COLO668 (cell line): ENCODE measurements around the gene CHRNB1.
A peak's percentile ranks its signal among the peaks of the same experiment; 100 is the strongest.

ENCODE experiments used
- DNase-seq: peaks from one replicate; lab custom pipeline; 2025; ENCODE audit not compliant: unreplicated experiment; lab: John Stamatoyannopoulos, UW

Gene CHRNB1

DNA sequence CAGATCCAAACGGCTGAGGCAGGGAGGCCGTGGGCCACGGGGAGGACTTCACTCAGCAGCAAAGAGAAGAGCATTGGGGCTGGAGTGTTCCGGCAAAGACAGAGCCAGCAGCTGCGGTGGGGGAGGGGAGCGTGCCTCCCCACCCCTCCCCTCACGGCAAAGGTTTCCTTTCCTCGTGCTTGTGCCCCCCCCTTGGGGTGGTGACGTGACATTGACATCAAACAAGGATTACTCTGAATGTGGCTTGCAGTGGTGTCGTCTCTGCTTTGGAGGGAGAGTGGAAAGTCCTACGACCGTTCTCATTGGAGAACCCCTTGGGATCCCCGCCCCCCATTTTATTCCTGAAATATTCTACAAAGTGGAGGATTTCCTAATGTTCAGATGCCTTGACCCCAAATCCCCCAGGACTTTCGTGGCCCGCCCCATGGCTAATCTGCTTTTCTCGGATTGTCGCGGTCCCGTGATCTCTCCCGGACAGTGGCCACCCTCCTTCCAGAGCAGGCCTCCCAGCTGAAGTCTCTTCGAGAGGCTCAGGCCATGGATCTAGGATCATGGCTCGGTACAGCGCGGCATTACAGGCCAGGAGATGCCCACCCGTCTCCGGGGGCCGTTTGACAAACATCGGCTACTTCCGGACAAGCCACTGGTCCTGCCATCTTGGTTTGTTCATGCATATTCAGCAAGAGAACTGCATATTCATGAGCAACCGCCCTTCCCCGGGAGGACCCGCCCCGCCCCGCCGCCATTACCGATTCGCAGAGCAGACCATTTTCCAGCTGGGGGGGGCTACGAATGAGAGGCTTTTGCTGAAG, 38.6 kb downstream of the CHRNB1 start:
- DNase-seq = peak; percentile 86

GRCh38 chr17:7484067-7484918, 39.4 kb downstream of the CHRNB1 start, which contains the start of gene POLR2A:
Gene POLR2A, plus strand, starts transcription at chr17:7484366.
- DNase-seq = peak; percentile 93

- peak; percentile 8 for DNase-seq
Observed at GRCh38 chr17:7484919-7485377, 40.1 kb downstream of the CHRNB1 start.

DNA sequence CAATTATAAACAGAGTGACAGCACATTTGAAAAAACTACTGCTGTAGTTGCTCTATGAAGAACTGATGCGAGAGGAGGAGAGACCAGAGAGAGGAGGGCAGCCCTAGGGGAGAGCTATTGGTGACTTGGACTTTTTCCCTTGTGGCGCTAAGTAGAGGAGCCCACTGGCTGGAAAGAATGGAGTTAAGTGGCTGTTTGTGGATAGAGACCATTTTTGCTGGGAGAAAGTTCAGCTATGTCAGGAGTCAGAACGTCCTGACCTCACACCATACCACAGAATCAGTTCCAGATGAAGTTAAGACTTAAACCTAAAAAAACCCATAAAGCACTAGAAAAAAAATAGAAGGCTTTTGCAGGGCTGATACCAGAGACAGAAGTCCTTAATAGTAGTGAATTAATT, 41.3 kb downstream of the CHRNB1 start:
- DNase-seq = no peak

DNA sequence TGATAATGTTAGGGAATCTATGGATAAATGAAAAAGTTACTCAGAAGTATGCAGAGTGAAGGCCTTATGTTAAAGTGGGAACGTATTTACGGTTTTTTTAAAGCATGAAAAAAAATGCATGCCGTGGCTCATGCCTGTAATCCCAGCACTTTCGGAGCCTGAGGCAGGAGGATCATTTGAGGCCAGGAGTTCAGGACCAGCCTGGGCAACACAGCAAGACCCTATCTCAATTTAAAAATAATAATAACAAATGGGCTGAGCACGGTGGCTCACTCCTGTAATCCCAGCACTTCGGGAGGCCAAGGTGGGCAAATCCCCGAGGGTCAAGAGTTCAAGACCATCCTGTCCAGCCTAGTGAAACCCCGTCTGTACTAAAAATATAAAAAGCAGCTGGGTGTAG, 45.3 kb downstream of the CHRNB1 start:
- no peak for DNase-seq

GRCh38 chr17:7491583-7491982, 46.7 kb downstream of the CHRNB1 start:
- DNase-seq = no peak

DNA sequence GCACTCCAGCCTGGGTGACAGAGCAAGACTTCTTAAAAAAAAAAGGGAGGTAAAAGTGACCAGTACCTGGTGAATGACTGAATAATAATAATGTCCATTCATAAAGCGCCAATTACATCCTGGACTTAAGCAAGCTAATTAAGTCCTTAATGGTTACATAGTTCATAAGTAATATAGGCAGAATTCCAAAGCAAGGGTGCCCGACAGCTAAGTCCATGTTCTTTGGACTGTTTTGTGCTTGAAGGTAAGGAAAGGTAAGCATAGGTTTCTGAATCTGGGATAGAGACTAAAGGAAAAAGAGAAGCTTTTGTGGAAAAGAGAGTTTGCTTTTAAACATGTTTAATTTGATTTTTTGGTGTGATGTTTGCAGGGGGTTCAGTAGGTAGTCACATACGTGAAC, 49.1 kb downstream of the CHRNB1 start:
- no peak for DNase-seq

DNA sequence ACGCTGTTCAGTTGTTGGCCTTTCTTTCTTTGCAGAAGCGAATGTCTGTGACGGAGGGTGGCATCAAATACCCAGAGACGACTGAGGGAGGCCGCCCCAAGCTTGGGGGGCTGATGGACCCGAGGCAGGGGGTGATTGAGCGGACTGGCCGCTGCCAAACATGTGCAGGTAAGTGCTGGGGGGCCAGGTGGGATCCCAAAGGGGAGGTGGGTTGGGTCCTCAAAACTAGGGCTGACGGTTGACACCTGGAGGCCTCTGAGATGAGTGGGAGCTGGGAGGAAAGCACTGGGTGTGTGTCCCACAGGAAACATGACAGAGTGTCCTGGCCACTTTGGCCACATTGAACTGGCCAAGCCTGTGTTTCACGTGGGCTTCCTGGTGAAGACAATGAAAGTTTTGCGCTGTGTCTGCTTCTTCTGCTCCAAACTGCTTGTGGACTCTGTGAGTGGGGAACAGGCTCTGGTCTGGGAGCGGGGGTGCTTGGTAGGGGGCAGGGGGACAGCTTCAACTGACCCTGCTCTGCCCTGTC, 51.1 kb downstream of the CHRNB1 start:
- no peak for DNase-seq

DNA sequence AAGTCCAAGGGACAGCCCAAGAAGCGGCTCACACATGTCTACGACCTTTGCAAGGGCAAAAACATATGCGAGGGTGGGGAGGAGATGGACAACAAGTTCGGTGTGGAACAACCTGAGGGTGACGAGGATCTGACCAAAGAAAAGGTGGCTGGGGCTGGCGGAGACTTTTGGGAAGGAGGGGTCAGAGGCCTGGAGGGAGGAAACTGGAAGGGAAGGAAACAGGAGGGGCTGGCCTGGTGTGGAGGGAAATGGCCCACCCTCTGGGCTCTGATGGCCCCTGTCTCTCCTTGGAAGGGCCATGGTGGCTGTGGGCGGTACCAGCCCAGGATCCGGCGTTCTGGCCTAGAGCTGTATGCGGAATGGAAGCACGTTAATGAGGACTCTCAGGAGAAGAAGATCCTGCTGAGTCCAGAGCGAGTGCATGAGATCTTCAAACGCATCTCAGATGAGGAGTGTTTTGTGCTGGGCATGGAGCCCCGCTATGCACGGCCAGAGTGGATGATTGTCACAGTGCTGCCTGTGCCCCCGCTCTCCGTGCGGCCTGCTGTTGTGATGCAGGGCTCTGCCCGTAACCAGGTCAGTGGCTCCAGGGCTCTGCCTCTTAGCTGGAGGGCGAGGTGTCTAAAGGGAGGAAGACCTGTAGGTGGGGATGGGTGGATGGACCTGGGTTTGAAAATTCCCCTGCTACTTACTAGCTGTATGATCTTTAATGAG, 51.8 kb downstream of the CHRNB1 start:
- no peak for DNase-seq

DNA sequence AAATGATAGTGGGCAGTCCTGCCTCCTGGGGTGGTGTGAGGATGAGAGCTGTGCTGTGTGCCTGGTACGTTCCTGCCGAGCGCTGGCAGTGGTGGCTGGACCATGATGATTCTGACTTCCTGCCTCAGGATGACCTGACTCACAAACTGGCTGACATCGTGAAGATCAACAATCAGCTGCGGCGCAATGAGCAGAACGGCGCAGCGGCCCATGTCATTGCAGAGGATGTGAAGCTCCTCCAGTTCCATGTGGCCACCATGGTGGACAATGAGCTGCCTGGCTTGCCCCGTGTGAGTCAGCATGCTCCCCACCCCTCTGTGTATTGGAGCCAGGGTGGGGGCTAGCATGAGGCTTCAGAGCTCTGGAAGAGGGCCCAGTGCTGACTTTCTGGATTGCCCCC, 52.4 kb downstream of the CHRNB1 start:
- no peak for DNase-seq

- no peak for DNase-seq
Observed at GRCh38 chr17:7497636-7498035, 52.8 kb downstream of the CHRNB1 start.

DNA sequence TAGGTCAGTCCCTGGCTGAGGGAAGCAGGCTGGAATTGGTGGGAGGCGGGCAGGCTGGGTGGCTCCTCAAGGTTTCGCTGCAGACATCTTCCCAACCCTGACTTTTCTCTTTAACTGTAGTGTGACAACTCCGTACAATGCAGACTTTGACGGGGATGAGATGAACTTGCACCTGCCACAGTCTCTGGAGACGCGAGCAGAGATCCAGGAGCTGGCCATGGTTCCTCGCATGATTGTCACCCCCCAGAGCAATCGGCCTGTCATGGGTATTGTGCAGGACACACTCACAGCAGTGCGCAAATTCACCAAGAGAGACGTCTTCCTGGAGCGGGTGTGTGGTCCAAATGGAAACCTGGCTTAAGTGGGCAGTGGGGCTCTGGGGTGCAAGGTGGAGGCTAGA, 54.3 kb downstream of the CHRNB1 start:
- DNase-seq = no peak

- no peak for DNase-seq
Observed at GRCh38 chr17:7501729-7502128, 56.9 kb downstream of the CHRNB1 start.

DNA sequence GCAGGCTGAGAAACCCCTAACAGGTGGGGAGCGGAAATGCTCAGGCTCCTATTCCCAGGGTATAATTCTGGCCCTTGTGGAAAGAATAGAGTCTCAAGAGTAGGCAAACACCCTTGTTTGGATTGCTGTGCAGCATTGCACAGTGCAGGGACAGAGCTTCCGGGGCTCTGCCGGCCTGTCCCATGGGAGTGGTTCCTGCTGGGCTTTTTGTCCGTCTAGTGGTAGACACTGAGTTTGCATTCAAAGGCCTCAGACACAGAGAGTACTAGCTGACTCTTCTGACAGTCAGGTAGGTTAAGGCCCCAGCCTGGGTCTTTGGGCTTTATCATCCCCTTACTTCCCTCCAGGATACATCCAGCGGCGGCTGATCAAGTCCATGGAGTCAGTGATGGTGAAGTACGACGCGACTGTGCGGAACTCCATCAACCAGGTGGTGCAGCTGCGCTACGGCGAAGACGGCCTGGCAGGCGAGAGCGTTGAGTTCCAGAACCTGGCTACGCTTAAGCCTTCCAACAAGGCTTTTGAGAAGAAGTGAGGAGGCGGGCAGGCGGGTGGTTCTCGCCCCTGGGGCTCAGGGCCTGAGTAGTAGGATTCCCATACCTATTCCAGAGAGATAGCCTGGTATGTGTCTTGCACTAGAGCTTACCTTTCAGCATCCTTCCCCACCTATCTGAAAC, 57.4 kb downstream of the CHRNB1 start:
- DNase-seq = no peak

- peak; percentile 1 for DNase-seq
Observed at GRCh38 chr17:7502987-7503386, 58.1 kb downstream of the CHRNB1 start.

DNA sequence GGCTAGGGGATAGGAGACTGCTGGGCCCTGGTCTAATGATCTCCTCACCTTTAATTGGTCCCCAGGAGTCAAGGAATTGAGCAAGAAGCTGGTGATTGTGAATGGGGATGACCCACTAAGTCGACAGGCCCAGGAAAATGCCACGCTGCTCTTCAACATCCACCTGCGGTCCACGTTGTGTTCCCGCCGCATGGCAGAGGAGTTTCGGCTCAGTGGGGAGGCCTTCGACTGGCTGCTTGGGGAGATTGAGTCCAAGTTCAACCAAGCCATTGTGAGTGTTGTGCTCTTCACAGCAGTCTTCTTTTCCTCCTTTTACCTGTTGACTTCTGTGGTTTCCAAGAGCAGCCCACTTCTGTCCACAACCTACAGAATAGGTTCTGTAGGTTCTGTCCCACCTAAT, 58.7 kb downstream of the CHRNB1 start:
- no peak for DNase-seq
